Measurements from ENCODE around the gene RPRD2.

DNA sequence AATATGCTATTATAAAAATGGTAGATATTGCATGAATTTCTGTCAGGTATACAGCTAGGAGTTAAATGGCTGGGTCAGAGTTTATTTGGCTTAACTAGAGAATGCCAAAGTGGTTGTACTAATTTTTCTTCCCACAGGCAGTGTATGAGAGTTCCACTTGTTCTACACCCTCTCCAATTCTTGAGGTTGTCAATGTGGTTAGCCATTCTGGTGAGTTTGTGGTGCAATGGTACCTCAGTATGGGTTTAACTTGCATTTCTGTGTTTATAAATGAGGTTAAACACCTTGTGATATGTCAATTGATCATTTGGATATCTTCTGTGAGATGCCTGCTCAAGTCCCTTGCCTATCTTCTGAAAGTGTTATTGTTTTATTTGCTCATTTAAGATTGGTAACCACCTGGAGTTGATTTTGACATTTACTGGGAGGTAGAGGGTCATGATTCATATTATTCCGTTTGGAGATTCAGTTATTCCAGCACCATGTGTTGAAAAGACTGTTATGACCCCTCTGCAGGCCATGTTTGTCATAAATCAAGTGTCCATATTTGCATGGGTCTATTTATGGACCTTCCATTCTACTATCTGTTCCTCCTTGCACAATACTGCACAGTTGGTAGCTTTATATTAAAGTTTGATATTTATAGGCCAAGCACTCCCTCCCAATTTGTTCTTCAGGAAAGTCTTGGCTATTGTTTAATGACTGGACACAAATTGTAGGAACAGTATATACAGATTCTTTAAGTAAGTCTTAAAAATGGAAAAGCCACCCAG is 157.4 kb downstream of the RPRD2 start:
- no peak for TF ChIP-seq POLR2A (IDR thresholded peaks at IDR 0.05; ENCODE audit: low read length)
- no peak for TF ChIP-seq GATA1 (IDR thresholded peaks at IDR 0.05; ENCODE audit: low read depth, low read length)
